GM18861 (cell line): Measurements from ENCODE around the gene SH3RF3.

Experiments used
- ATAC-seq: cut with Tn5 transposase; IDR thresholded peaks from one replicate; pipeline ENCODE4 v1.9.1; 2021; ENCODE audit not compliant: unreplicated experiment

SH3RF3 gene

GRCh38 chr2:109272461-109272860 lies 143.5 kb downstream of the SH3RF3 start:
- ATAC-seq = no peak

GRCh38 chr2:109275120-109276012 lies 146.4 kb downstream of the SH3RF3 start:
- ATAC-seq = no peak

- ATAC-seq = no peak
Observed at GRCh38 chr2:109277406-109277805, 148.4 kb downstream of the SH3RF3 start.

- no peak for ATAC-seq
Observed at GRCh38 chr2:109279243-109279860, 150.3 kb downstream of the SH3RF3 start.

GRCh38 chr2:109280804-109281203 lies 151.8 kb downstream of the SH3RF3 start:
- ATAC-seq = no peak

- no peak for ATAC-seq
Observed at GRCh38 chr2:109282360-109282759, 153.4 kb downstream of the SH3RF3 start.

GRCh38 chr2:109282865-109283264 lies 153.9 kb downstream of the SH3RF3 start:
- no peak for ATAC-seq

GRCh38 chr2:109284826-109285225 lies 155.8 kb downstream of the SH3RF3 start:
- ATAC-seq = no peak

GRCh38 chr2:109285244-109285651 lies 156.2 kb downstream of the SH3RF3 start:
- no peak for ATAC-seq

GRCh38 chr2:109287413-109287812 lies 158.4 kb downstream of the SH3RF3 start:
- no peak for ATAC-seq

GRCh38 chr2:109287838-109288237 lies 158.8 kb downstream of the SH3RF3 start:
- no peak for ATAC-seq

GRCh38 chr2:109288544-109289368 lies 159.8 kb downstream of the SH3RF3 start:
- no peak for ATAC-seq

- ATAC-seq = no peak
Observed at GRCh38 chr2:109289504-109290222, 160.7 kb downstream of the SH3RF3 start.

GRCh38 chr2:109290887-109291643 lies 162.1 kb downstream of the SH3RF3 start:
- ATAC-seq = no peak

- no peak for ATAC-seq
Observed at GRCh38 chr2:109292386-109292785, 163.4 kb downstream of the SH3RF3 start.

- ATAC-seq = no peak
Observed at GRCh38 chr2:109293663-109294062, 164.7 kb downstream of the SH3RF3 start.

- no peak for ATAC-seq
Observed at GRCh38 chr2:109294523-109294922, 165.5 kb downstream of the SH3RF3 start.

GRCh38 chr2:109295070-109295780 lies 166.2 kb downstream of the SH3RF3 start:
- ATAC-seq = no peak

- no peak for ATAC-seq
Observed at GRCh38 chr2:109295781-109296117, 166.7 kb downstream of the SH3RF3 start.
